SK-N-SH (cell line): Measurements from ENCODE around the gene LDB3.

Experiments used
- CHD2 ChIP-seq: fragments of 150-350 bp; IDR thresholded peaks from 2 replicates; pipeline ENCODE4 v1.6.1; 2018; ENCODE audit warnings: low read length; ENCODE audit not compliant: partially characterized antibody
- EZH2phosphoT487 ChIP-seq: fragments of 200-600 bp; sonication (generic); IDR thresholded peaks from 2 replicates; pipeline ENCODE4 v1.6.1; 2017; ENCODE audit warnings: low read depth, mixed run types, mild to moderate bottlenecking, antibody characterized with exemption, moderate library complexity, borderline replicate concordance

DNA sequence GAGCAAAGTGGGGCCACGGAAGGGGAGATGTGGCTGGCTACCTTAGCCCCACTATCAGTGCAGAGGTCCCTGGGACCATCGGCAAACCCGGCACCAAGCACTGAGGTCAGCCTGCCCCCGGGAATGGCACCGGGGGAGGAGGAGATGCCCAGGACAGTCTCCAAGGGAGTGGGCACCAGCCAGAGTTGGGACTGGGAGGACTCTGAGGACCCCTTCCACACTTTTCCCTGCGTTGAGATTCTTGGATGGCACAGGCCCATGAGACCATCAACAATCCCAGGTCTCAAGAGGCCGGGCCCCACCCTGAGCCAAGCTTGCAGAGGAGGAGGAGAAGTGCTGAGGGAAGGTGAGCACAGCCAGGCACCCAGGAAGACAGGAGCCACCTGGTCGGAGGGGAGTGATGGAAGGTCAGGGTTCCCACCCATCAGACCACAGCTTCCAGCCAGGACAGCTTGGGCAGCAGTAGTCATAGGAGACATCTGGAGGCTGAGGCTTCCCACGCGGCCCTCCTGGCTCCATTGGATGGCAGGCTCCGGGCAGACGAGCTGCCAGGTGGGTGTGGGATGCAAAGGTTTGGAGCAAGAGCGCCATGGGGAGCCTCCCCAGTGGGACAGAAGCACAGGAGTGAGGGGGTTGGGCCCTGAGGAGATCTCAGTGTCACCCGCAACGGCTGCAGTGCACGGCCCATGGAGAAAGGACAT lies 16.5 kb upstream of the LDB3 start:
- no peak for TF ChIP-seq EZH2phosphoT487
- TF ChIP-seq CHD2: no peak
